Activated naive CD8-positive, alpha-beta T cell treated with anti-CD3 and anti-CD28 coated beads, Interleukin-2, amount 10 ng/mL, durations not matched to agents 7 days and 5 days (primary cell): ENCODE data around the gene ZC3H12A. TPM values are rescaled to one million over a fixed set of nuclear protein-coding genes. Genes with fewer than 3 reads are reported as not detected.
"Not testable (repeated sequence)": the region's sequence is repeated elsewhere in the genome, so short reads cannot be mapped to it uniquely, and the experiment has no call there.

Source experiments
- ATAC-seq: fragments of 150-1000 bp; cut with Tn5 transposase; one replicate; pipeline ENCODE4 v1.10.0; 2021; ENCODE audit warnings: low read depth, moderate library complexity
- POLR2A ChIA-PET: fragments of 350-600 bp; sonication (Branson Sonifier 250); formaldehyde crosslinking; loops from one replicate; lab custom pipeline; 2021; ENCODE audit warnings: antibody characterized with exemption; lab: Charles Lee
- DNase-seq: peaks from one replicate; pipeline ENCODE4 v3.0.0; 2021
- H3K27ac Mint-ChIP-seq: one replicate; pipeline ENCODE4 v1.8.0; 2022; ENCODE audit warnings: mild to moderate bottlenecking, mixed read lengths
- H3K27me3 Mint-ChIP-seq: one replicate; pipeline ENCODE4 v1.8.0; 2022; ENCODE audit warnings: mild to moderate bottlenecking, moderate library complexity, mixed read lengths
- H3K36me3 Mint-ChIP-seq: one replicate; pipeline ENCODE4 v1.8.0; 2021; ENCODE audit warnings: mild to moderate bottlenecking, mixed read lengths
- H3K4me1 Mint-ChIP-seq: one replicate; pipeline ENCODE4 v1.8.0; 2021; ENCODE audit warnings: mixed read lengths
- H3K4me3 Mint-ChIP-seq: one replicate; pipeline ENCODE4 v1.8.0; 2022; ENCODE audit warnings: mild to moderate bottlenecking, moderate library complexity, mixed read lengths
- H3K9me3 Mint-ChIP-seq: one replicate; pipeline ENCODE4 v1.8.0; 2021; ENCODE audit warnings: mixed read lengths
- microRNA-seq: library from miRNA; unstranded; fragments of <30 nt; microRNA quantifications from one replicate; pipeline ENCODE4 v1.2.0, GENCODE V29; 2022
- total RNA-seq, 2 experiments: library from RNA; stranded (reverse); gene quantifications; one replicate each; pipeline ENCODE4 v1.2.3, GENCODE V29; 2021

Gene ZC3H12A
- total RNA-seq, 2 experiments from 2014 or later, result 31.0 to 34.6 TPM

- POLR2A ChIA-PET, result interaction anchor here (0.9 to 1.1 kb wide), 2 partner anchors 18 to 19 kb away, joined by 4 to 7 read pairs; partner anchors contain the start of gene MEAF6
- not testable (repeated sequence) for H3K27ac Mint-ChIP-seq
- H3K36me3 Mint-ChIP-seq, result peaks cover 18% of the 10 kb centered on the region
Measured at GRCh38 chr1:37532418-37533156, 58.2 kb downstream of the ZC3H12A start.

GRCh38 chr1:37533317-37534093 is 59.1 kb downstream of the ZC3H12A start:
- Mint-ChIP-seq H3K36me3 (peaks cover 22% of the 10 kb centered on the region), H3K27ac (no peak overlapping the region), H3K27me3 (no peaks in the 10 kb centered on the region), H3K4me1 (peaks cover 11% of the 10 kb centered on the region), H3K9me3 (no peaks in the 10 kb centered on the region), H3K4me3 (no peak overlapping the region)
- ATAC-seq (no peak), DNase-seq (no peak)
- POLR2A ChIA-PET, result no interaction called here

More at GRCh38 chr1:37532418-37533156, 58.2 kb downstream of the ZC3H12A start:
- not testable (repeated sequence) for H3K4me3 Mint-ChIP-seq, H3K9me3 Mint-ChIP-seq, ATAC-seq, H3K27me3 Mint-ChIP-seq, H3K4me1 Mint-ChIP-seq, DNase-seq

Small RNA genes within 50 kb of the gene (microRNA-seq; reads per million reads assigned to microRNA genes)
- not detected for gene MIR5581
- gene MIR6732, result not detected

Other genes starting within 250 kb of the ZC3H12A start
- 10 to 100 TPM; 73.8 to 80.6 TPM for gene MEAF6, start 40.2 kb downstream of the ZC3H12A start, total RNA-seq
- gene SNIP1, start 79.7 kb downstream of the ZC3H12A start, total RNA-seq, result 10 to 100 TPM; 29.3 to 32.3 TPM
- under 1 TPM in 1 of 2 experiments, not detected in 1; 0.11 TPM for gene DNALI1, start 82.4 kb downstream of the ZC3H12A start, total RNA-seq
- gene GNL2, start 121.4 kb downstream of the ZC3H12A start, total RNA-seq, result 10 to 100 TPM; 45.2 to 46.9 TPM
- not detected for gene RSPO1, start 160.3 kb downstream of the ZC3H12A start, total RNA-seq
- gene CDCA8, start 217.9 kb downstream of the ZC3H12A start, total RNA-seq, result 10 to 100 TPM; 64.7 to 67.0 TPM